H9 (cell line): Measurements from ENCODE around the gene MDFIC. TPM values are rescaled to one million over a fixed set of nuclear protein-coding genes. Genes with fewer than 3 reads are reported as not detected.

Experiments used
- DNase-seq: peaks from one replicate; pipeline ENCODE4 v3.0.0-alpha.2; 2017
- H2AFZ ChIP-seq: one replicate; pipeline ENCODE4 v1.6.1; 2013; ENCODE audit warnings: mild to moderate bottlenecking, low read length, control low read depth, moderate library complexity
- H2AK5ac ChIP-seq: 2 replicates; pipeline ENCODE4 v1.6.1; 2013; ENCODE audit warnings: low read length, control low read depth, mixed read lengths; ENCODE audit not compliant: insufficient read length
- H2BK120ac ChIP-seq: one replicate; pipeline ENCODE4 v1.6.1; 2013; ENCODE audit warnings: low read depth, mild to moderate bottlenecking, low read length, control low read depth, inconsistent platforms; ENCODE audit not compliant: poor library complexity, severe bottlenecking
- H2BK12ac ChIP-seq: 2 replicates; pipeline ENCODE4 v1.6.1; 2013; ENCODE audit warnings: low read length, control low read depth, mixed read lengths, low read depth; ENCODE audit not compliant: insufficient read length
- H2BK15ac ChIP-seq: 2 replicates; pipeline ENCODE4 v1.6.1; 2013; ENCODE audit warnings: low read depth, low read length, control low read depth
- H2BK20ac ChIP-seq: one replicate; pipeline ENCODE4 v1.6.1; 2013; ENCODE audit warnings: low read depth, mild to moderate bottlenecking, low read length, control low read depth, inconsistent platforms; ENCODE audit not compliant: poor library complexity, severe bottlenecking
- H2BK5ac ChIP-seq: 2 replicates; pipeline ENCODE4 v1.6.1; 2013; ENCODE audit warnings: low read length, control low read depth, mixed read lengths; ENCODE audit not compliant: insufficient read length
- H3K14ac ChIP-seq: 2 replicates; pipeline ENCODE4 v1.6.1; 2013; ENCODE audit warnings: low read length, control low read depth; ENCODE audit not compliant: insufficient read depth
- H3K18ac ChIP-seq: 2 replicates; pipeline ENCODE4 v1.6.1; 2013; ENCODE audit warnings: low read depth, mild to moderate bottlenecking, mixed read lengths, low read length, control low read depth; ENCODE audit not compliant: insufficient read length
- H3K23ac ChIP-seq: 2 replicates; pipeline ENCODE4 v1.6.1; 2013; ENCODE audit warnings: low read length, control low read depth, mixed read lengths, low read depth; ENCODE audit not compliant: insufficient read length
- H3K23me2 ChIP-seq: 2 replicates; pipeline ENCODE4 v1.6.1; 2013; ENCODE audit warnings: low read depth, mild to moderate bottlenecking, mixed read lengths, low read length, control low read depth; ENCODE audit not compliant: insufficient read length, poor library complexity, severe bottlenecking
- H3K27ac ChIP-seq: 2 replicates; pipeline ENCODE4 v1.5.1; 2013; ENCODE audit warnings: low read length, control low read depth, mixed read lengths, low read depth; ENCODE audit not compliant: insufficient read length
- H3K27me3 ChIP-seq: 2 replicates; pipeline ENCODE4 v1.6.1; 2013; ENCODE audit warnings: low read length, control low read depth, inconsistent platforms; ENCODE audit not compliant: insufficient read depth
- H3K4ac ChIP-seq: 2 replicates; pipeline ENCODE4 v1.6.1; 2013; ENCODE audit warnings: low read depth, mild to moderate bottlenecking, control low read depth, inconsistent platforms, low read length, moderate library complexity
- H3K4me1 ChIP-seq: 2 replicates; pipeline ENCODE4 v1.6.1; 2013; ENCODE audit warnings: low read length, control low read depth, inconsistent platforms; ENCODE audit not compliant: insufficient read depth
- H3K4me2 ChIP-seq: 2 replicates; pipeline ENCODE4 v1.6.1; 2013; ENCODE audit warnings: low read length, control low read depth, mixed read lengths; ENCODE audit not compliant: insufficient read length, insufficient read depth
- H3K56ac ChIP-seq: 2 replicates; pipeline ENCODE4 v1.6.1; 2013; ENCODE audit warnings: low read depth, mild to moderate bottlenecking, mixed read lengths, low read length, control low read depth; ENCODE audit not compliant: insufficient read length
- H3K79me1 ChIP-seq: 2 replicates; pipeline ENCODE4 v1.6.1; 2013; ENCODE audit warnings: low read depth, mild to moderate bottlenecking, moderate library complexity, low read length, control low read depth, inconsistent platforms; ENCODE audit not compliant: insufficient read depth, poor library complexity, severe bottlenecking
- H3K79me2 ChIP-seq: 2 replicates; pipeline ENCODE4 v1.6.1; 2013; ENCODE audit warnings: low read length, control low read depth, inconsistent platforms; ENCODE audit not compliant: insufficient read depth
- H3K9ac ChIP-seq: 2 replicates; pipeline ENCODE4 v1.6.1; 2013; ENCODE audit warnings: low read length, control low read depth, mixed read lengths; ENCODE audit not compliant: insufficient read length; ENCODE audit errors: extremely low read depth
- H3K9me3 ChIP-seq: one replicate; pipeline ENCODE4 v1.6.1; 2013; ENCODE audit warnings: low read depth, low read length, inconsistent platforms; ENCODE audit not compliant: control insufficient read depth
- H3T11ph ChIP-seq: one replicate; pipeline ENCODE4 v1.6.1; 2013; ENCODE audit warnings: mild to moderate bottlenecking, low read length, control low read depth, inconsistent platforms
- H4K20me1 ChIP-seq: one replicate; pipeline ENCODE4 v1.6.1; 2013; ENCODE audit not compliant: control insufficient read depth, insufficient read length, insufficient read depth
- H4K5ac ChIP-seq: 2 replicates; pipeline ENCODE4 v1.6.1; 2013; ENCODE audit warnings: low read depth, mild to moderate bottlenecking, mixed read lengths, low read length, control low read depth; ENCODE audit not compliant: insufficient read length
- H4K8ac ChIP-seq: replicated peaks from 2 replicates; pipeline ENCODE4 v1.6.1; 2013; ENCODE audit warnings: low read length, control low read depth, mixed read lengths, low read depth; ENCODE audit not compliant: insufficient read length
- H4K91ac ChIP-seq: 2 replicates; pipeline ENCODE4 v1.6.1; 2013; ENCODE audit warnings: low read depth, mild to moderate bottlenecking, moderate library complexity, mixed read lengths, low read length, control low read depth; ENCODE audit not compliant: insufficient read length
- H3K27ac Mint-ChIP-seq, 3 experiments: 2 replicates in 2 of 3; 3 replicates in 1 of 3; pipeline ENCODE4 v1.8.0; 2020 to 2021; ENCODE audit warnings: mixed read lengths in 3 of 3, mild to moderate bottlenecking in 1 of 3, moderate library complexity in 1 of 3
- H3K27me3 Mint-ChIP-seq: 2 replicates; pipeline ENCODE4 v1.8.0; 2021; ENCODE audit warnings: low read depth, mild to moderate bottlenecking, moderate library complexity, mixed read lengths
- H3K36me3 Mint-ChIP-seq, 3 experiments: 2 replicates in 2 of 3; 3 replicates in 1 of 3; pipeline ENCODE4 v1.8.0; 2020 to 2021; ENCODE audit warnings: low read depth in 3 of 3, mixed read lengths in 3 of 3; ENCODE audit not compliant: insufficient read depth in 1 of 3
- H3K4me1 Mint-ChIP-seq, 2 experiments: 2 replicates each; pipeline ENCODE4 v1.8.0; 2020; ENCODE audit warnings: mixed read lengths in 2 of 2
- H3K4me3 Mint-ChIP-seq, 2 experiments: 2 replicates in 1 of 2; 3 replicates in 1 of 2; pipeline ENCODE4 v1.8.0; 2020 to 2021; ENCODE audit warnings: mild to moderate bottlenecking in 2 of 2, mixed read lengths in 2 of 2, moderate library complexity in 1 of 2
- H3K9me3 Mint-ChIP-seq, 2 experiments: 2 replicates in 1 of 2; 3 replicates in 1 of 2; pipeline ENCODE4 v1.8.0; 2020; ENCODE audit warnings: mild to moderate bottlenecking in 2 of 2, mixed read lengths in 2 of 2, moderate library complexity in 1 of 2
- CTCF ChIP-seq: fragments of 200-600 bp; sonication (generic); conservative IDR thresholded peaks from 3 replicates; pipeline ENCODE4 v1.8.0; 2021; ENCODE audit warnings: antibody characterized with exemption, mild to moderate bottlenecking
- WGBS: extraction: QIAGEN DNeasy Blood & Tissue Kit; methylation state at CpG from one replicate; pipeline ENCODE4 v1.1.7; 2013; ENCODE audit warnings: missing lambda C conversion rate, low lambda C conversion rate, mixed read lengths; ENCODE audit not compliant: insufficient read length; ENCODE audit errors: extremely low coverage; 5-methylcytosine and 5-hydroxymethylcytosine counted together
- total RNA-seq: library from RNA; stranded (reverse); gene quantifications from 2 replicates; pipeline ENCODE4 v1.2.1, GENCODE V29; 2021

The MDFIC gene
- total RNA-seq, 1 experiment from 2014 or later: 2.0 TPM

DNA sequence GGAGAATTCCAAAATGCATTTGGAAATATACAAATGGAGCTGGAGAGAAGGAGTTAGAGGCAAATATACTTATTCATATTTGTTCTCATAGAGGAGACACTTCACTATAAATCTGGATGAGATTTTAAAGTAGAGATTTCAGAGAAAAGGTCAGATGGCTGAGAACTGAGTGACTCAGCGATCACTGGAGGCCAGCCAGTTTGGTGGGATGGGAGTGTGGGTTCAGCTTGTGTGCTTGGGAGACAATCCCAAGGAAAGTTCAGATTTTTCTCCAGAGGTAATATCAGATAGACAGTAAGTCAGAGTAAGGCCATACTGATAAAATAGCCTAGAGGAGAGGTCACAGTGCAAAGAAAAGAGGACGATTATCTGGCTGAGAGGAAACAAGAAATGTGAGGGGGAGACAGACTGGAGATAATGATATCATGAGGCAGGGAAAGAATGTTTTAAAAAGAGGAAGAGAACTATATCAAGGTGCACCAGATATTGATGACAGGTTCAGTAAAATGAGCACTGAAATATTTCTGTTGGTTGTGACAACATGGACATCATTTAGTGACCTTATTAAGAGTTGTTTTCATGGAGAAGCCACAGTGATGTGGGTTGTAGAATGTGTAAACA is 67.0 kb downstream of the MDFIC start:
- no CpG with 5 or more reads among the region's 2 CpGs for WGBS
- Histone ChIP-seq H3T11ph (no peak overlapping the region), H2BK5ac (no peak overlapping the region), H2BK120ac (no peak overlapping the region), H2AK5ac (no peak overlapping the region), H3K79me1 (no peaks in the 10 kb centered on the region), H2BK20ac (no peak overlapping the region), H4K5ac (no peak overlapping the region), H4K91ac (no peak overlapping the region), H3K79me2 (no peaks in the 10 kb centered on the region), H3K4ac (no peak overlapping the region), H4K20me1 (no peaks in the 10 kb centered on the region), H2BK12ac (no peak overlapping the region), H3K23me2 (no peaks in the 10 kb centered on the region), H3K27me3 (no peaks in the 10 kb centered on the region), H2AFZ (no peak overlapping the region), H3K27ac (no peak overlapping the region), H3K4me1 (peaks cover 7% of the 10 kb centered on the region), H3K18ac (no peak overlapping the region), H3K23ac (no peak overlapping the region), H3K9me3 (no peaks in the 10 kb centered on the region), H4K8ac (no peak overlapping the region), H3K9ac (no peak overlapping the region), H3K14ac (no peak overlapping the region), H3K4me2 (no peak overlapping the region), H3K56ac (no peak overlapping the region), H2BK15ac (no peak overlapping the region)
- Mint-ChIP-seq H3K27me3 (no peaks in the 10 kb centered on the region), H3K4me3 (no peak overlapping the region), H3K4me1 (peaks cover 19 to 23% of the 10 kb centered on the region in 2 experiments), H3K27ac (no peak overlapping the region), H3K36me3 (peaks cover 0 to 6% (median 0%) of the 10 kb centered on the region in 3 experiments; a peak in 2 of 7 replicates), H3K9me3 (peaks cover 0 to 4% of the 10 kb centered on the region in 2 experiments; a peak in 3 of 5 replicates)
- no peak for DNase-seq
- TF ChIP-seq CTCF: no peak
